Bronchial epithelial cell (primary cell): ENCODE results near the gene PTGFRN. TPM values are rescaled to one million over a fixed set of nuclear protein-coding genes. Genes with fewer than 3 reads are reported as not detected.

Experiments
- DNase-seq: peaks from one replicate; pipeline ENCODE4 v3.0.0-alpha.2; 2010; ENCODE audit warnings: low read depth
- FAIRE-seq: peaks from 2 replicates; lab custom pipeline; 2011; peaks lifted over from hg19 to GRCh38; lab: Jason Lieb, UNC
- H3K27me3 ChIP-seq: 2 replicates; pipeline ENCODE4 v1.5.1; 2011; ENCODE audit warnings: low read length; ENCODE audit not compliant: control insufficient read depth, insufficient read depth
- H3K36me3 ChIP-seq: 2 replicates; pipeline ENCODE4 v1.5.1; 2011; ENCODE audit warnings: low read length; ENCODE audit not compliant: control insufficient read depth, insufficient read depth
- H3K4me3 ChIP-seq: 2 replicates; pipeline ENCODE4 v1.5.1; 2011; ENCODE audit warnings: mild to moderate bottlenecking, low read depth, low read length, control low read depth
- CTCF ChIP-seq: IDR thresholded peaks from 2 replicates; pipeline ENCODE4 v1.5.1; 2011; ENCODE audit warnings: mild to moderate bottlenecking, moderate library complexity, low read length, control low read depth, inconsistent platforms; ENCODE audit not compliant: insufficient read depth, severe bottlenecking
- total RNA-seq: library from RNA; depleted of rRNA; stranded (reverse); fragments of >200 nt; gene quantifications from 2 replicates; pipeline ENCODE4 v1.2.1, GENCODE V29; 2014

PTGFRN gene
- total RNA-seq, 1 donor from 2014 or later, result 89.2 TPM

- DNase-seq (no peak), FAIRE-seq (no peak)
- no peak for TF ChIP-seq CTCF
- H3K27me3 ChIP-seq, result no peaks in the 10 kb centered on the region
- H3K36me3 ChIP-seq, result peaks cover 21% of the 10 kb centered on the region
- H3K4me3 ChIP-seq, result no peak overlapping the region
Measured at GRCh38 chr1:116986421-116987255, 76.9 kb downstream of the PTGFRN start.

GRCh38 chr1:116987256-116987555 lies 77.5 kb downstream of the PTGFRN start:
- TF ChIP-seq CTCF, result no peak
- H3K36me3 ChIP-seq, result peaks cover 21% of the 10 kb centered on the region
- no peaks in the 10 kb centered on the region for H3K27me3 ChIP-seq
- FAIRE-seq, result no peak
- no peak overlapping the region for H3K4me3 ChIP-seq
- DNase-seq, result no peak

- TF ChIP-seq CTCF, result no peak
- no peak for FAIRE-seq
- H3K36me3 ChIP-seq, result peaks cover 21% of the 10 kb centered on the region
- peak; percentile 29 for DNase-seq
- no peaks in the 10 kb centered on the region for H3K27me3 ChIP-seq
- H3K4me3 ChIP-seq, result no peak overlapping the region
Measured at GRCh38 chr1:116988248-116988647, 78.5 kb downstream of the PTGFRN start.

- H3K27me3 ChIP-seq, result no peaks in the 10 kb centered on the region
- FAIRE-seq, result peak; percentile 92
- no peak overlapping the region for H3K4me3 ChIP-seq
- DNase-seq, result peak; percentile 75
- no peak for TF ChIP-seq CTCF
- H3K36me3 ChIP-seq, result peaks cover 21% of the 10 kb centered on the region
Measured at GRCh38 chr1:116988908-116989307, 79.2 kb downstream of the PTGFRN start.

- Histone ChIP-seq H3K36me3 (peaks cover 15% of the 10 kb centered on the region), H3K4me3 (no peak overlapping the region), H3K27me3 (no peaks in the 10 kb centered on the region)
- no peak for TF ChIP-seq CTCF
- DNase-seq (no peak), FAIRE-seq (no peak)
Measured at GRCh38 chr1:116989835-116990234, 80.1 kb downstream of the PTGFRN start.
